ENCODE results near the gene USP27X. TPM values are rescaled to one million over a fixed set of nuclear protein-coding genes. Genes with fewer than 3 reads are reported as not detected.

The USP27X gene
- total RNA-seq, 2 donors from 2014 or later = 1.0 to 2.4 TPM

- no peaks in the 10 kb centered on the region for H3K9me3 ChIP-seq
- no peak for DNase-seq (ENCODE audit: low spot score)
- peaks cover 0 to 10% of the 10 kb centered on the region in 2 donors for H3K4me1 ChIP-seq
- TF ChIP-seq, protein P1, sequence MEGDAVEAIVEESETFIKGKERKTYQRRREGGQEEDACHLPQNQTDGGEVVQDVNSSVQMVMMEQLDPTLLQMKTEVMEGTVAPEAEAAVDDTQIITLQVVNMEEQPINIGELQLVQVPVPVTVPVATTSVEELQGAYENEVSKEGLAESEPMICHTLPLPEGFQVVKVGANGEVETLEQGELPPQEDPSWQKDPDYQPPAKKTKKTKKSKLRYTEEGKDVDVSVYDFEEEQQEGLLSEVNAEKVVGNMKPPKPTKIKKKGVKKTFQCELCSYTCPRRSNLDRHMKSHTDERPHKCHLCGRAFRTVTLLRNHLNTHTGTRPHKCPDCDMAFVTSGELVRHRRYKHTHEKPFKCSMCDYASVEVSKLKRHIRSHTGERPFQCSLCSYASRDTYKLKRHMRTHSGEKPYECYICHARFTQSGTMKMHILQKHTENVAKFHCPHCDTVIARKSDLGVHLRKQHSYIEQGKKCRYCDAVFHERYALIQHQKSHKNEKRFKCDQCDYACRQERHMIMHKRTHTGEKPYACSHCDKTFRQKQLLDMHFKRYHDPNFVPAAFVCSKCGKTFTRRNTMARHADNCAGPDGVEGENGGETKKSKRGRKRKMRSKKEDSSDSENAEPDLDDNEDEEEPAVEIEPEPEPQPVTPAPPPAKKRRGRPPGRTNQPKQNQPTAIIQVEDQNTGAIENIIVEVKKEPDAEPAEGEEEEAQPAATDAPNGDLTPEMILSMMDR (IDR thresholded peaks at IDR 0.05) = no peak
- peak overlapping the region; percentile 78 for H3K27ac ChIP-seq
- H3K4me3 ChIP-seq = no peak overlapping the region
- H3K27me3 ChIP-seq = no peaks in the 10 kb centered on the region
- no peaks in the 10 kb centered on the region for H3K36me3 ChIP-seq
These were observed 1.7 kb upstream of the USP27X start for GRCh38 chrX:49877397-49878101.

DNA sequence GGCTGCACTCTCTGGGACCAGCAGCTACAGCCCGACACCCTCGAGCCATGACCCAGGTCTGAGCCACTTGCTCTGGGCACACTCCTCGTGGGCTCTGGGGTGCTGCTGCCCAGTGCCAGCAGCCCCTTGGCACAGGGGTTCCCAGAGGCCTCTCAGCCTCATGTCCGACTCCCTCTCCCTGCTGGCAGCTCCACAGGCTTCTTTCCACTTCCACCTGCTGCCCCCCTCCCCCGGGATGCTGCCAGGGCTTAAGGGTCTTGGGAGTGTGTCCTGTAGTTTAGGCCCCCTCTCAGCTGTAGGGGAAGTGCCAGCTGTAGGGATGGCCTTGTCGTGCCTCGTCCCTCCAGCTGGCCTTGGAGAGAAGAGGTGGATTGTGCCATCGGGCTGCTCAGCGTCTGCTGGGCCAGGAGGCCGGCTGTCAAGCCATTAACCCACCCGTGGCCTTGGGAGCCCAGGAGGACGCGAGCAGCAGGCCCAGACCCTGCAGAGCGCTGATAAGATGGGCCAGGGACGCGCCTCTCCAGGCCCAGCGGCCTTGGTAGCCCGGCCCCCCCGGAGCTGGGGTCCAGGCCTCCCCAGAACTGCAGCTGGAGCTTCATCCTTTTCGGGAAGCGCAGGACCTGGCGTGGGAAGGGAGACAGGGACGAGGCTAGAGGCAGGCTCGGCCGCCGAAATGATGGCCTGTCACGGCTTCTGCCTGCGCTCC is 1.0 kb upstream of the USP27X start:
- Histone ChIP-seq H3K36me3 (no peaks in the 10 kb centered on the region), H3K27me3 (no peaks in the 10 kb centered on the region), H3K4me3 (peak overlapping the region; percentile 57 to 64), H3K9me3 (no peaks in the 10 kb centered on the region), H3K4me1 (peaks cover 0 to 10% of the 10 kb centered on the region in 2 donors), H3K27ac (peak overlapping the region; percentile 78)
- no peak for DNase-seq (ENCODE audit: low spot score)
- TF ChIP-seq, protein P1 (IDR thresholded peaks at IDR 0.05) = no peak

DNA sequence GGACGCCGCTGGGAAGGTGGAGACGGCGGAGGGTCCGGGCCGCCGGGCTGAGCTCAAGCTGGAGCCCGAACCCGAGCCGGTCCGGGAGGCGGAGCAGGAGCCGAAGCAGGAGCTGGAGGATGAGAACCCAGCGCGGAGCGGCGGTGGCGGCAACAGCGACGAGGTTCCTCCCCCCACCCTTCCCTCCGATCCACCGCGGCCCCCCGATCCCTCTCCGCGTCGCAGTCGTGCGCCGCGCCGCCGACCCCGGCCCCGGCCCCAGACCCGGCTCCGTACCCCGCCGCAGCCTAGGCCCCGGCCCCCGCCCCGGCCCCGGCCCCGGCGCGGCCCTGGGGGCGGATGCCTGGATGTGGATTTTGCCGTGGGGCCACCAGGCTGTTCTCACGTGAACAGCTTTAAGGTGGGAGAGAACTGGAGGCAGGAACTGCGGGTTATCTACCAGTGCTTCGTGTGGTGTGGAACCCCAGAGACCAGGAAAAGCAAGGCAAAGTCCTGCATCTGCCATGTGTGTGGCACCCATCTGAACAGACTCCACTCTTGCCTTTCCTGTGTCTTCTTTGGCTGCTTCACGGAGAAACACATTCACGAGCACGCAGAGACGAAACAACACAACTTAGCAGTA is 483 bp downstream of the USP27X start:
- H3K27me3 ChIP-seq = no peaks in the 10 kb centered on the region
- no peaks in the 10 kb centered on the region for H3K9me3 ChIP-seq
- no peak for DNase-seq (ENCODE audit: low spot score)
- H3K36me3 ChIP-seq = no peaks in the 10 kb centered on the region
- peaks cover 0 to 10% of the 10 kb centered on the region in 2 donors for H3K4me1 ChIP-seq
- peak overlapping the region; percentile 57 to 64 for H3K4me3 ChIP-seq
- H3K27ac ChIP-seq = peak overlapping the region; percentile 78
- TF ChIP-seq, protein P1 (IDR thresholded peaks at IDR 0.05) = no peak

- Histone ChIP-seq H3K4me3 (no peak overlapping the region), H3K4me1 (peaks cover 0 to 10% of the 10 kb centered on the region in 2 donors), H3K27ac (no peak overlapping the region), H3K27me3 (no peaks in the 10 kb centered on the region), H3K36me3 (no peaks in the 10 kb centered on the region), H3K9me3 (no peaks in the 10 kb centered on the region)
- TF ChIP-seq, protein P1 (IDR thresholded peaks at IDR 0.05) = no peak
- no peak for DNase-seq (ENCODE audit: low spot score)
These were observed 1.4 kb downstream of the USP27X start for GRCh38 chrX:49880668-49881067.

GRCh38 chrX:49884290-49884862 is 5.1 kb downstream of the USP27X start:
- Histone ChIP-seq H3K4me1 (no peaks in the 10 kb centered on the region), H3K36me3 (no peaks in the 10 kb centered on the region), H3K4me3 (no peak overlapping the region), H3K27ac (no peak overlapping the region), H3K9me3 (no peaks in the 10 kb centered on the region), H3K27me3 (no peaks in the 10 kb centered on the region)
- TF ChIP-seq, protein P1 (IDR thresholded peaks at IDR 0.05) = peak; percentile 60 to 76
- DNase-seq (ENCODE audit: low spot score) = no peak

Data from right atrium auricular region (tissue), 2 donors.